ENCODE data around the gene FGF1.

GRCh38 chr5:142696379-142696778 lies 10.5 kb upstream of the FGF1 start:
- no peak for TF ChIP-seq MAX (IDR thresholded peaks at IDR 0.05; ENCODE audit: insufficient read depth, insufficient read length)
- TF ChIP-seq JUN (IDR thresholded peaks at IDR 0.05; ENCODE audit: borderline replicate concordance, insufficient read depth, insufficient read length, low read depth), result no peak
- TF ChIP-seq CTCF (IDR thresholded peaks at IDR 0.05; ENCODE audit: extremely low read depth in 1 of 2, insufficient read depth in 1 of 2, low read depth in 1 of 2, low read length in 2 of 2), result no peak
- no peak for TF ChIP-seq POLR2A (IDR thresholded peaks at IDR 0.05; ENCODE audit: low read depth, low read length)
- no peak for TF ChIP-seq EZH2 (IDR thresholded peaks at IDR 0.05; ENCODE audit: borderline replicate concordance, low read depth, low read length, severe bottlenecking)
- TF ChIP-seq MYC (IDR thresholded peaks at IDR 0.05; ENCODE audit: low read depth, low read length), result no peak
- TF ChIP-seq POLR2AphosphoS5 (IDR thresholded peaks at IDR 0.05; ENCODE audit: insufficient read depth, low read depth, low read length), result no peak

All from endothelial cell of umbilical vein (primary cell).